Prostate gland (tissue), 2 donors: ENCODE data around the gene HAUS3. TPM values are rescaled to one million over a fixed set of nuclear protein-coding genes. Genes with fewer than 3 reads are reported as not detected.
"Not testable (repeated sequence)": the region's sequence is repeated elsewhere in the genome, so short reads cannot be mapped to it uniquely, and the experiment has no call there.

Source experiments
- DNase-seq: peaks from one replicate; pipeline ENCODE4 v3.0.0-alpha.2; 2019; ENCODE audit warnings: low spot score
- H3K27ac ChIP-seq, 2 donors: fragments of 200-600 bp; sonication (generic); 2 replicates each; pipeline ENCODE4 v1.5.1; 2017 to 2019
- H3K27me3 ChIP-seq: fragments of 200-600 bp; sonication (generic); replicated peaks from 2 replicates; pipeline ENCODE4 v1.5.1; 2019; ENCODE audit not compliant: insufficient read depth
- H3K36me3 ChIP-seq, 2 donors: fragments of 200-600 bp; sonication (generic); 1 replicate in 1 of 2; 2 replicates in 1 of 2; pipeline versions ENCODE4 v1.5.1 to v1.8.1; 2017 to 2019
- H3K4me1 ChIP-seq: fragments of 200-600 bp; sonication (generic); replicated peaks from 2 replicates; pipeline ENCODE4 v1.5.1; 2019
- H3K4me3 ChIP-seq, 2 donors: fragments of 200-600 bp; sonication (generic); 2 replicates each; pipeline ENCODE4 v1.5.1; 2017 to 2019
- H3K9me3 ChIP-seq: fragments of 200-600 bp; sonication (generic); 2 replicates; pipeline ENCODE4 v1.5.1; 2017
- CTCF ChIP-seq, 4 experiments: fragments of 200-600 bp in 2 of 4; fragments of 450-650 bp in 2 of 4; sonication (generic) in 2 of 4; IDR thresholded peaks; 1 replicate in 3 of 4; 2 replicates in 1 of 4; pipeline ENCODE4 v1.5.1; 2016 to 2019; ENCODE audit warnings: antibody characterized with exemption in 4 of 4, mild to moderate bottlenecking in 2 of 4, moderate library complexity in 2 of 4
- POLR2A ChIP-seq: fragments of 450-650 bp; IDR thresholded peaks from one replicate; pipeline ENCODE4 v1.6.1; 2016; ENCODE audit warnings: antibody characterized with exemption, mild to moderate bottlenecking
- POLR2AphosphoS5 ChIP-seq: sonication (generic); formaldehyde crosslinking; IDR thresholded peaks from one replicate; pipeline ENCODE4 v1.6.1; 2017; ENCODE audit warnings: antibody characterized with exemption
- WGBS: methylation state at CpG from one replicate; pipeline ENCODE4 v1.1.5; 2018; 5-methylcytosine and 5-hydroxymethylcytosine counted together
- intact Hi-C: fragments of 100-400 bp; cut with DNase I; formaldehyde crosslinking; loops from one replicate; pipeline ENCODE4 v1.14.2; 2022
- total RNA-seq, 2 donors: library from RNA; depleted of rRNA; stranded (reverse); fragments of >200 nt; gene quantifications; one replicate each; pipeline ENCODE4 v1.1.0, GENCODE V29; 2016

The HAUS3 gene
- total RNA-seq, 2 donors from 2014 or later: 21.1 to 24.2 TPM

DNA sequence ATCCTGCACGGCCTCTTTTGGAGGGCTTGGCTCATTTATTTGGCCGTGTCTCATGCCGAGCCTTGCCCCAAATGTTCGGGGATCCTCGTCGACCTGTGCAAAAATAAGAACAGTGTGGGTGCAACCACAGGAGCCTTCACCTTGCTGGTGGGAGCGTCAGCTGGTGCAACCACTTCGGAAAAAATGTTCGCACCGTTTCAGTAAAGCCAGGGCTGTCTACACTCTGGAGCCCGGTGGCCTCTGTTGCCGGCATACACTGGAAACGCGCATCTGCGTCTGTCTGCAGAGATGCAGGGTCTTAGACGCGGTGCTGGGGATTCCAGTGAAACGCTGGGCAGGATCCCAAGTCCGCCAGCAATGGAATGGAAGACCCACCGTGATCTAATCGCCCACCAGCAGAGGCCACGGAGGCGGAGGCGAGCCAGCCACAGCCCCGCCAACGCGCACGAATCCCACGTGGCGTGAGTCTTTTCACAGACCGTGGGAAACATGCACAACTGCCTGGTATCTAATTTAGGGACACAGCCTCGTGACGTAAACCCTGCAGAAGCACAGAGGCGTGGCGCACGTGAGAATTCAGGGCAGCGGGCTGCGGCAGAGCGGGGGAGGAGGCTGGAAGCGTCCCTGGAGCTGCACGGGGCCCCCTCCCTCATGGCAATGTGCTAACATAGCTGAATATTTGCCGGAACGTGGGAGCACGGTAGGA, 33.8 kb upstream of the HAUS3 start:
- no peak for DNase-seq
- WGBS: 94% methylated on average over 44 of the region's 44 CpGs
- TF ChIP-seq CTCF (IDR thresholded peaks at IDR 0.05) (no peak), POLR2AphosphoS5 (no peak), POLR2A (no peak)
- Histone ChIP-seq H3K4me1 (no peaks in the 10 kb centered on the region), H3K36me3 (no peaks in the 10 kb centered on the region), H3K27me3 (no peaks in the 10 kb centered on the region), H3K9me3 (no peaks in the 10 kb centered on the region), H3K27ac (no peak overlapping the region), H3K4me3 (no peak overlapping the region)
- intact Hi-C loops: no loop called here

DNA sequence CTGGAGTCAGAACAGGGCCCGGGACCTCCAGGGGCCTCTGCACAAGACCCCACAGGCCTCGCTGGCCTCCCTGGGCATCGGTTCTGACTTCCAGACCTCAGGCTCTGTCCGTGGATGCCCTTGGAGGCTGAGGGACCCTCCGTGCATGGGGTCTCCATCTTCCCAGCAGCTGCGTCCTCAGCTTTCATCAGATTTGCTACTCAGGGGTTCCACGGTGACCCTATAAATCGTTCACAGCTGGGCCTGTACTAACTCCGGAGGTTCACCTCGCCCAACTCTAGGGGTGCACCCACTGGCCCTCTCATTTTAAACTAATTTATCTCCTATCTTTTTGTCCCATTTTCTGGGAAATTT, 33.1 kb upstream of the HAUS3 start:
- DNase-seq, H3K9me3 ChIP-seq, H3K4me3 ChIP-seq, H3K27ac ChIP-seq, H3K36me3 ChIP-seq, H3K27me3 ChIP-seq, H3K4me1 ChIP-seq, intact Hi-C loops: not testable (repeated sequence)
- 86% methylated on average over 10 of the region's 10 CpGs for WGBS

GRCh38 chr4:2274320-2275043, 32.6 kb upstream of the HAUS3 start:
- H3K27ac ChIP-seq: no peak overlapping the region
- 87% methylated on average over 21 of the region's 21 CpGs for WGBS
- no peaks in the 10 kb centered on the region for H3K36me3 ChIP-seq
- no peaks in the 10 kb centered on the region for H3K4me1 ChIP-seq
- no peak for TF ChIP-seq POLR2AphosphoS5
- no peak for TF ChIP-seq POLR2A
- no peak for TF ChIP-seq CTCF (IDR thresholded peaks at IDR 0.05)
- no peaks in the 10 kb centered on the region for H3K27me3 ChIP-seq
- intact Hi-C loops: no loop called here
- H3K9me3 ChIP-seq: no peaks in the 10 kb centered on the region
- no peak for DNase-seq
- H3K4me3 ChIP-seq: no peak overlapping the region

DNA sequence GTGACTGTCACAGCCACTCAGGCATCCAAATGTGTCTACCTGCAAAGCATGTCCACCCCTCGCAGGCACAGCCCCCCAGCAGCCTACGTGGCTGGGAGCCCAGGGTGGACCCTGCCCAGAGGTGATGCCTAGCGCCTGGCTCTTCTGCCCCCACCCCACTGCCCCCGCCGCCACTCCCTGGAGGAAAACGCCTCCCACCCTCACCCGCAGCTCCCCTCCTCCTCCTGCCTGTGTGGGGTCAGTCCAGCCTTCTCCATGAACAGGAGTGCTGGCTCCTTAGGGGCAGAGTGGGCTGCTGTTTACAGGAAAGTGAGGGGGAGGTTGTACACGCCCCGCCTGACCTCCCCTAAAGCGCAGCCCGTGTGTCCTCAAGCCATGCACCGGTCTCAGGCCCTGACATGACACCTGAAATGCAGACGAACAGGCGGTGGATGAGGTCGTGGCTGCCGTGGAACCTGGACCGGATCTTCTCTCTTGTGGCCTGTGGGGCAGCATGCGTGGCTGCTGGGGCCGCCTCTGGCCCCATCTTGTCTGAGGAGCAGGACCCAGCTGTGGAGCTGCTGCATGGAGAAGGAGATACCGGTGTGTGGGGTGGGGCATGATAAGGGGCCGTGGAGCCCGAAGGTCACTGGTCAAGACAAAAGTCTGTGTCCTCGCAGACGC, 31.9 kb upstream of the HAUS3 start:
- no peaks in the 10 kb centered on the region for H3K4me1 ChIP-seq
- intact Hi-C loops: no loop called here
- no peaks in the 10 kb centered on the region for H3K36me3 ChIP-seq
- H3K9me3 ChIP-seq: no peaks in the 10 kb centered on the region
- WGBS: 76% methylated on average over 24 of the region's 24 CpGs
- TF ChIP-seq CTCF (IDR thresholded peaks at IDR 0.05) (no peak), POLR2AphosphoS5 (no peak), POLR2A (no peak)
- H3K27me3 ChIP-seq: no peaks in the 10 kb centered on the region
- no peak overlapping the region for H3K4me3 ChIP-seq
- H3K27ac ChIP-seq: no peak overlapping the region
- no peak for DNase-seq

GRCh38 chr4:2273221-2273620, 31.3 kb upstream of the HAUS3 start:
- intact Hi-C loops: no loop called here
- Histone ChIP-seq H3K9me3 (no peaks in the 10 kb centered on the region), H3K4me1 (no peaks in the 10 kb centered on the region), H3K36me3 (no peaks in the 10 kb centered on the region), H3K27ac (no peak overlapping the region), H3K27me3 (no peaks in the 10 kb centered on the region), H3K4me3 (no peak overlapping the region)
- no peak for DNase-seq
- TF ChIP-seq POLR2A: no peak
- TF ChIP-seq CTCF (IDR thresholded peaks at IDR 0.05): no peak
- TF ChIP-seq POLR2AphosphoS5: no peak
- WGBS: 75% methylated on average over 15 of the region's 15 CpGs
